Left lung (tissue), 10 donors: ENCODE data around the gene GCH1. TPM values are rescaled to one million over a fixed set of nuclear protein-coding genes. Genes with fewer than 3 reads are reported as not detected.

ENCODE experiments used
- ATAC-seq: fragments of 200-7000 bp; cut with Tn5 transposase; one replicate; pipeline ENCODE4 v1.9.1; 2020; ENCODE audit warnings: moderate library complexity
- DNase-seq, 4 donors: peaks; one replicate each; pipeline ENCODE4 v3.0.0-alpha.2; 2013 to 2020
- H3K27ac ChIP-seq, 2 donors: fragments of 200-600 bp; sonication (generic) in 1 of 2; one replicate each; pipeline versions ENCODE4 v1.5.0 to v1.8.0; 2020 to 2021
- H3K27me3 ChIP-seq, 2 donors: fragments of 200-600 bp; sonication (generic) in 1 of 2; one replicate each; pipeline versions ENCODE4 v1.5.0 to v1.8.0; 2020 to 2021
- H3K36me3 ChIP-seq, 2 donors: fragments of 200-600 bp; sonication (generic) in 1 of 2; one replicate each; pipeline versions ENCODE4 v1.5.0 to v1.8.0; 2020 to 2021
- H3K4me1 ChIP-seq, 2 donors: fragments of 200-600 bp; one replicate each; pipeline ENCODE4 v1.8.0; 2021
- H3K4me3 ChIP-seq, 2 donors: fragments of 200-600 bp; sonication (generic) in 1 of 2; one replicate each; pipeline versions ENCODE4 v1.5.0 to v1.8.0; 2020 to 2021; ENCODE audit warnings: mild to moderate bottlenecking in 1 of 2
- H3K9me3 ChIP-seq, 2 donors: fragments of 200-600 bp; sonication (generic) in 1 of 2; one replicate each; pipeline versions ENCODE4 v1.5.0 to v1.8.0; 2020 to 2021
- CTCF ChIP-seq, 2 donors: fragments of 200-600 bp; sonication (generic) in 1 of 2; IDR thresholded peaks; one replicate each; pipeline versions ENCODE4 v1.5.0 to v1.8.0; 2021; ENCODE audit warnings: antibody characterized with exemption in 2 of 2
- intact Hi-C, 2 donors: fragments of 100-400 bp; cut with DNase I; formaldehyde crosslinking; loops; one replicate each; pipeline versions ENCODE4 v1.11.2 to v1.14.2; 2022
- polyA plus RNA-seq, 6 donors: library from polyadenylated mRNA; unstranded; fragments of 120-200 nt; gene quantifications; one replicate each; pipeline ENCODE4 v1.2.1, GENCODE V29; 2013; ENCODE audit not compliant: insufficient read length in 6 of 6
- total RNA-seq, 2 donors: library from RNA; stranded (reverse); fragmentation: NEBNext Ultra II Directional; extraction: Animal tissue kit (Norgen Biotek cat#: 25700); gene quantifications; one replicate each; pipeline ENCODE4 v1.2.1, GENCODE V29; 2021
- donor health status: DM: no; HTN: yes; CAD: no.
- donor health status: DM: no; HTN: no; CAD: no.

The GCH1 gene
- total and polyA plus RNA-seq, 8 donors: 5.2 to 22.8 (median 6.9) TPM

- no peak for TF ChIP-seq CTCF (IDR thresholded peaks at IDR 0.05)
- Histone ChIP-seq H3K36me3 (peaks cover 0 to 8% of the 10 kb centered on the region in 2 donors), H3K27ac (no peak overlapping the region), H3K9me3 (no peaks in the 10 kb centered on the region), H3K4me1 (no peaks in the 10 kb centered on the region), H3K27me3 (no peaks in the 10 kb centered on the region), H3K4me3 (no peak overlapping the region)
- no peak for DNase-seq
- no peak for ATAC-seq
- intact Hi-C loops: no loop called here
Measured at GRCh38 chr14:54942913-54943312, 40.3 kb upstream of the GCH1 start.

- no peaks in the 10 kb centered on the region for H3K4me1 ChIP-seq
- H3K27ac ChIP-seq: no peak overlapping the region
- no peak overlapping the region for H3K4me3 ChIP-seq
- peaks cover 0 to 8% of the 10 kb centered on the region in 2 donors for H3K36me3 ChIP-seq
- no peaks in the 10 kb centered on the region for H3K27me3 ChIP-seq
- TF ChIP-seq CTCF (IDR thresholded peaks at IDR 0.05): no peak
- DNase-seq: no peak
- H3K9me3 ChIP-seq: no peaks in the 10 kb centered on the region
- ATAC-seq: no peak
- intact Hi-C loops: no loop called here
Measured at GRCh38 chr14:54936816-54937215, 34.2 kb upstream of the GCH1 start.

- H3K27me3 ChIP-seq: no peaks in the 10 kb centered on the region
- intact Hi-C loops: no loop called here
- no peak overlapping the region for H3K27ac ChIP-seq
- no peak for TF ChIP-seq CTCF (IDR thresholded peaks at IDR 0.05)
- no peak for DNase-seq
- no peak overlapping the region for H3K4me3 ChIP-seq
- H3K9me3 ChIP-seq: no peaks in the 10 kb centered on the region
- no peaks in the 10 kb centered on the region for H3K4me1 ChIP-seq
- no peak for ATAC-seq
- H3K36me3 ChIP-seq: peaks cover 0 to 8% of the 10 kb centered on the region in 2 donors
Measured at GRCh38 chr14:54935958-54936357, 33.3 kb upstream of the GCH1 start.

- no peaks in the 10 kb centered on the region for H3K27me3 ChIP-seq
- H3K36me3 ChIP-seq: peaks cover 0 to 1% of the 10 kb centered on the region in 2 donors
- intact Hi-C loops: no loop called here
- H3K9me3 ChIP-seq: no peaks in the 10 kb centered on the region
- no peak overlapping the region for H3K4me3 ChIP-seq
- TF ChIP-seq CTCF (IDR thresholded peaks at IDR 0.05): no peak
- no peaks in the 10 kb centered on the region for H3K4me1 ChIP-seq
- ATAC-seq: no peak
- DNase-seq: no peak
- H3K27ac ChIP-seq: no peak overlapping the region
Measured at GRCh38 chr14:54935100-54935499, 32.5 kb upstream of the GCH1 start.

- intact Hi-C loops: no loop called here
- no peaks in the 10 kb centered on the region for H3K36me3 ChIP-seq
- ATAC-seq: no peak
Measured at GRCh38 chr14:54933006-54933405, 30.4 kb upstream of the GCH1 start.

More at GRCh38 chr14:54933006-54933405, 30.4 kb upstream of the GCH1 start:
- Histone ChIP-seq H3K9me3 (no peaks in the 10 kb centered on the region), H3K4me1 (no peaks in the 10 kb centered on the region), H3K27me3 (no peaks in the 10 kb centered on the region), H3K4me3 (no peak overlapping the region), H3K27ac (no peak overlapping the region)
- no peak for DNase-seq
- no peak for TF ChIP-seq CTCF (IDR thresholded peaks at IDR 0.05)
